Erythroblast (primary cell): ENCODE results near the gene CDH5.

ENCODE experiments used
- GATA1 ChIP-seq: IDR thresholded peaks from 2 replicates; pipeline ENCODE4 v1.6.1; 2011; ENCODE audit warnings: low read depth, mild to moderate bottlenecking, control low read depth, low read length, moderate library complexity
- POLR2A ChIP-seq: IDR thresholded peaks from 2 replicates; pipeline ENCODE4 v1.6.1; 2011; ENCODE audit warnings: mild to moderate bottlenecking, low read length

DNA sequence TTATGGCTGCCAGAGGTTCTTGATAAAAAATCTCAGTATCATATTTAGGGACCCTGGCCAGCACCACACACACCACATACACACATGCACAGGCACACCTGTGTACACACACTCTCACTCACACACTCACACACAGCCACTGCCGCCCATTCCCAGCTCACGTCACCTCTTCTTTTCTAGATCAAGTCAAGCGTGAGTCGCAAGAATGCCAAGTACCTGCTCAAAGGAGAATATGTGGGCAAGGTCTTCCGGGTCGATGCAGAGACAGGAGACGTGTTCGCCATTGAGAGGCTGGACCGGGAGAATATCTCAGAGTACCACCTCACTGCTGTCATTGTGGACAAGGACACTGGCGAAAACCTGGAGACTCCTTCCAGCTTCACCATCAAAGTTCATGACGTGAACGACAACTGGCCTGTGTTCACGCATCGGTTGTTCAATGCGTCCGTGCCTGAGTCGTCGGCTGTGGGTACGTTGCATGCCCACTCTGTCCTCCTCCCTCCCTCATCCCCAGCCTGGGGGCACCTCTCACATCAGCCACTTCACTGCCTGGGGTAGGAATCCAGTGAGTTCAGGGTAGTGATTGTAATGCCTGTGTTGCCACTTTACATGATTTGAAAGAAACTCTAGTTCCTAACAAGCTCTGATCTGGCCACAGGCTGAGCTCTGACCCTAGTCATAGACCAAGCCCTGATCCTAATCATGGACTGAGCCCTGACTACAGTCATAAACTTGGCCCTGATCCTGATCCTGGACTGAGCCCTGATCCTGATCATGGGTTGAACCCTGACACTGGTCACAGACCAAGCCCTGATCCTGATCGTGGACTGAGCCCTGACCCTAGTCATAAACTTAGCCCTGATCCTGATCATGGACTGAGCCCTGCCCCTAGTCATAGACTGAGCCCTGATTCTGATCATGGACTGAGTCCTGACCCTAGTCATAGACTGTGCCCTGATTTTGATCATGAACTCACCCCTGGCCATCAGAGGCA lies 20.4 kb downstream of the CDH5 start:
- TF ChIP-seq POLR2A (no peak), GATA1 (no peak)
